H1 (cell line): ENCODE measurements around the gene BIVM. TPM values are rescaled to one million over a fixed set of nuclear protein-coding genes. Genes with fewer than 3 reads are reported as not detected.
A peak's percentile ranks its signal among the peaks of the same experiment; 100 is the strongest.

ENCODE experiments used
- CTCF ChIA-PET: fragments of 300-600 bp; sonication (Branson Sonifier 250); formaldehyde crosslinking; loops from one replicate; lab custom pipeline; 2021; ENCODE audit not compliant: partially characterized antibody; lab: Charles Lee
- POLR2A ChIA-PET: fragments of 300-600 bp; sonication (Branson Sonifier 250); formaldehyde crosslinking; loops from one replicate; lab custom pipeline; 2021; ENCODE audit warnings: inconsistent platforms; ENCODE audit not compliant: partially characterized antibody; lab: Charles Lee
- DNase-seq, 2 experiments: peaks; one replicate each; pipeline versions ENCODE4 v3.0.0 to v3.0.0-alpha.2; 2010 to 2022; ENCODE audit warnings: low spot score in 2 of 2, low read depth in 1 of 2, mixed read lengths in 1 of 2
- FAIRE-seq: peaks from 2 replicates; lab custom pipeline; 2011; peaks lifted over from hg19 to GRCh38; lab: Jason Lieb, UNC
- H2AFZ ChIP-seq: 2 replicates; pipeline ENCODE4 v1.8.1; 2012; ENCODE audit warnings: low read length, inconsistent platforms
- H2AK5ac ChIP-seq: 2 replicates; pipeline ENCODE4 v1.6.1; 2013; ENCODE audit warnings: low read depth, low read length
- H2BK120ac ChIP-seq: replicated peaks from 2 replicates; pipeline ENCODE3; 2013; ENCODE audit warnings: low read depth, low read length, inconsistent platforms
- H2BK12ac ChIP-seq: 2 replicates; pipeline ENCODE4 v1.6.1; 2013; ENCODE audit warnings: low read depth, low read length
- H2BK15ac ChIP-seq: 2 replicates; pipeline ENCODE4 v1.6.1; 2013; ENCODE audit warnings: low read length
- H2BK20ac ChIP-seq: 2 replicates; pipeline ENCODE4 v1.6.1; 2013; ENCODE audit warnings: low read length
- H2BK5ac ChIP-seq: 2 replicates; pipeline ENCODE4 v1.6.1; 2013; ENCODE audit warnings: low read depth, low read length
- H3K14ac ChIP-seq: 2 replicates; pipeline ENCODE4 v1.6.1; 2013; ENCODE audit warnings: inconsistent platforms; ENCODE audit not compliant: insufficient read length
- H3K18ac ChIP-seq: 2 replicates; pipeline ENCODE4 v1.6.1; 2013; ENCODE audit warnings: low read length; ENCODE audit errors: extremely low read depth
- H3K23ac ChIP-seq: 2 replicates; pipeline ENCODE4 v1.6.1; 2013; ENCODE audit warnings: inconsistent platforms; ENCODE audit not compliant: insufficient read length
- H3K23me2 ChIP-seq: 2 replicates; pipeline ENCODE4 v1.6.1; 2013; ENCODE audit warnings: low read depth, low read length
- H3K27ac ChIP-seq: 2 replicates; pipeline ENCODE4 v1.6.1; 2011; ENCODE audit warnings: low read depth, low read length, inconsistent platforms
- H3K27me3 ChIP-seq, 4 experiments: replicated peaks in 1 of 4; 1 replicate in 1 of 4; 2 replicates in 3 of 4; pipeline versions ENCODE4 v1.6.1 to v1.8.1; 2011 to 2013; ENCODE audit warnings: low read length in 3 of 4, mild to moderate bottlenecking in 3 of 4, inconsistent platforms in 2 of 4, mixed read lengths in 2 of 4, moderate library complexity in 1 of 4; ENCODE audit not compliant: control insufficient read depth in 3 of 4, insufficient read depth in 3 of 4; ENCODE audit errors: extremely low read depth in 1 of 4
- H3K36me3 ChIP-seq, 4 experiments: 2 replicates each; pipeline versions ENCODE4 v1.6.1 to v1.8.1; 2011 to 2013; ENCODE audit warnings: mild to moderate bottlenecking in 4 of 4, low read length in 3 of 4, moderate library complexity in 2 of 4, control low read depth in 1 of 4, inconsistent platforms in 1 of 4; ENCODE audit not compliant: insufficient read depth in 4 of 4, control insufficient read depth in 2 of 4
- H3K4ac ChIP-seq: replicated peaks from 2 replicates; pipeline ENCODE3; 2013; ENCODE audit warnings: low read length, low read depth, mixed read lengths, inconsistent platforms; ENCODE audit not compliant: insufficient read length
- H3K4me1 ChIP-seq, 4 experiments: replicated peaks in 1 of 4; 1 replicate in 1 of 4; 2 replicates in 3 of 4; pipeline versions ENCODE4 v1.6.1 to v1.8.1; 2011 to 2013; ENCODE audit warnings: low read length in 3 of 4, inconsistent platforms in 2 of 4, mixed read lengths in 1 of 4; ENCODE audit not compliant: insufficient read depth in 4 of 4, control insufficient read depth in 3 of 4
- H3K4me2 ChIP-seq, 2 experiments: 2 replicates each; pipeline versions ENCODE4 v1.6.1 to v1.8.1; 2011 to 2013; ENCODE audit warnings: low read depth in 2 of 2, low read length in 2 of 2, control low read depth in 1 of 2, inconsistent platforms in 1 of 2, mild to moderate bottlenecking in 1 of 2; ENCODE audit not compliant: insufficient read depth in 1 of 2
- H3K4me3 ChIP-seq, 4 experiments: fragments of 200-600, 300-600 bp in 1 of 4; sonication (generic), shearing (Covaris generic), sonication (Bioruptor Twin) in 1 of 4; 2 replicates each; pipeline versions ENCODE4 v1.5.1 to v1.8.1; 2011 to 2016; ENCODE audit warnings: low read length in 4 of 4, low read depth in 3 of 4, control low read depth in 2 of 4, inconsistent platforms in 2 of 4, mild to moderate bottlenecking in 2 of 4, mixed read lengths in 1 of 4, moderate library complexity in 1 of 4; ENCODE audit not compliant: insufficient read depth in 2 of 4; ENCODE audit errors: extremely low read depth in 1 of 4
- H3K56ac ChIP-seq: replicated peaks from 2 replicates; pipeline ENCODE3; 2013; ENCODE audit warnings: low read depth, mild to moderate bottlenecking, mixed read lengths, low read length, inconsistent platforms; ENCODE audit not compliant: insufficient read length
- H3K79me1 ChIP-seq: 2 replicates; pipeline ENCODE4 v1.6.1; 2013; ENCODE audit warnings: low read depth, low read length, control low read depth
- H3K79me2 ChIP-seq, 2 experiments: 2 replicates each; pipeline versions ENCODE4 v1.6.1 to v1.8.1; 2012 to 2013; ENCODE audit warnings: low read length in 2 of 2, mild to moderate bottlenecking in 2 of 2, inconsistent platforms in 1 of 2; ENCODE audit not compliant: insufficient read depth in 2 of 2, control insufficient read depth in 1 of 2
- H3K9ac ChIP-seq, 4 experiments: replicated peaks in 1 of 4; 1 replicate in 1 of 4; 2 replicates in 3 of 4; pipeline versions ENCODE4 v1.6.1 to v1.8.1; 2011 to 2013; ENCODE audit warnings: low read depth in 3 of 4, low read length in 3 of 4, control low read depth in 2 of 4, mild to moderate bottlenecking in 2 of 4, moderate library complexity in 2 of 4, inconsistent platforms in 1 of 4; ENCODE audit errors: extremely low read depth in 1 of 4
- H3K9me3 ChIP-seq, 2 experiments: 2 replicates each; pipeline versions ENCODE4 v1.6.1 to v1.8.1; 2012 to 2013; ENCODE audit warnings: mild to moderate bottlenecking in 2 of 2, moderate library complexity in 2 of 2, control low read depth in 1 of 2, inconsistent platforms in 1 of 2, low read depth in 1 of 2, low read length in 1 of 2, mixed read lengths in 1 of 2; ENCODE audit not compliant: insufficient read depth in 2 of 2
- H4K20me1 ChIP-seq, 2 experiments: replicated peaks in 1 of 2; 2 replicates each; pipeline versions ENCODE3 to v1.8.1; 2011 to 2013; ENCODE audit warnings: inconsistent platforms in 2 of 2, low read length in 2 of 2, mild to moderate bottlenecking in 1 of 2; ENCODE audit not compliant: insufficient read depth in 2 of 2, control insufficient read depth in 1 of 2
- H4K5ac ChIP-seq: 2 replicates; pipeline ENCODE4 v1.6.1; 2013; ENCODE audit warnings: low read length, low read depth, mixed read lengths, inconsistent platforms; ENCODE audit not compliant: insufficient read length
- H4K8ac ChIP-seq: 2 replicates; pipeline ENCODE4 v1.8.0; 2013; ENCODE audit warnings: mild to moderate bottlenecking, moderate library complexity, low read length, inconsistent platforms; ENCODE audit not compliant: insufficient read depth; ENCODE audit errors: extremely low read depth
- H4K91ac ChIP-seq: replicated peaks from 2 replicates; pipeline ENCODE3; 2013; ENCODE audit warnings: low read length, mixed read lengths, inconsistent platforms; ENCODE audit not compliant: insufficient read length
- BRCA1 ChIP-seq: IDR thresholded peaks from 2 replicates; pipeline ENCODE4 v1.6.1; 2012; ENCODE audit warnings: low read depth, low read length, improper control_type of control experiment
- RNF2 ChIP-seq: fragments of 200-900, 300-1000 bp; sonication (generic); IDR thresholded peaks from 2 replicates; pipeline ENCODE4 v1.7.1; 2016; ENCODE audit warnings: borderline replicate concordance, low read depth, mild to moderate bottlenecking, antibody characterized with exemption, low read length; ENCODE audit not compliant: poor library complexity, severe bottlenecking; ENCODE audit errors: missing control alignments
- WGBS, 2 experiments: shearing (Covaris generic) in 1 of 2; methylation state at CpG; one replicate each; pipeline versions ENCODE4 v1.1.6 to v1.1.7; 2013 to 2015; ENCODE audit warnings: low lambda C conversion rate in 2 of 2, mixed read lengths in 2 of 2, inconsistent platforms in 1 of 2, low coverage in 1 of 2, missing lambda C conversion rate in 1 of 2; ENCODE audit not compliant: insufficient replicate concordance in 2 of 2, insufficient coverage in 1 of 2, insufficient read length in 1 of 2; ENCODE audit errors: extremely low coverage in 1 of 2, missing lambda C conversion rate in 1 of 2; 5-methylcytosine and 5-hydroxymethylcytosine counted together
- polyA plus RNA-seq, 7 experiments: library from polyadenylated mRNA; depleted of rRNA in 3 of 7; stranded (reverse) in 5 of 7; unstranded in 2 of 7; fragments of >200 nt in 5 of 7; fragments of 200-250 nt in 2 of 7; gene quantifications; 1 replicate in 5 of 7; 2 replicates in 1 of 7; 4 replicates in 1 of 7; pipeline versions ENCODE4 v1.2.1 to v1.2.3, GENCODE V29; 2011 to 2013; ENCODE audit warnings: missing spikeins in 2 of 7, mixed read lengths in 2 of 7
- total RNA-seq: library from RNA; stranded (reverse); fragmentation: NEBNext Ultra II Directional; extraction: Animal tissue kit (Norgen Biotek cat#: 25700); gene quantifications from 2 replicates; pipeline ENCODE4 v1.2.1, GENCODE V29; 2021

Gene BIVM
- total and polyA plus RNA-seq, 2 of the 8 experiments (the other 6 are each of a cell fraction or from before 2014, with no cell fraction given): 1.8 to 5.5 TPM

GRCh38 chr13:102774214-102774568 is 24.7 kb upstream of the BIVM start:
- no peak overlapping the region for H2BK5ac ChIP-seq
- H4K20me1 ChIP-seq: peaks cover 0 to 2% of the 10 kb centered on the region in 2 experiments
- DNase-seq: no peak
- H3K4me2 ChIP-seq: peak overlapping the region; percentile 82 to 96
- no peak overlapping the region for H2BK20ac ChIP-seq
- 0 out of 2 replicates have a peak overlapping the region, but pooled peaks have one; percentile 68 for H2BK12ac ChIP-seq
- peaks cover 0 to 18% (median 12%) of the 10 kb centered on the region in 4 experiments; a peak in 5 of 7 replicates for H3K27me3 ChIP-seq
- H3K23ac ChIP-seq: no peak overlapping the region
- H4K5ac ChIP-seq: no peak overlapping the region
- H2AK5ac ChIP-seq: no peak overlapping the region
- H3K27ac ChIP-seq: no peak overlapping the region
- no peak overlapping the region for H2BK15ac ChIP-seq
- no peak overlapping the region for H4K91ac ChIP-seq
- peaks cover 5% of the 10 kb centered on the region for H3K23me2 ChIP-seq
- no peak overlapping the region for H3K4ac ChIP-seq
- no peak overlapping the region for H3K56ac ChIP-seq
- H2BK120ac ChIP-seq: no peak overlapping the region
- peak overlapping the region; percentile 89 for H2AFZ ChIP-seq
- no peak overlapping the region for H3K14ac ChIP-seq
- ChIA-PET POLR2A (interaction anchor here (0.7 to 3.0 kb wide), 9 partner anchors 8 to 178 kb away, joined by 3 to 12 read pairs (median 3); partner anchors contain the start of genes ERCC5 and TPP2), CTCF (interaction anchor here (1.3 to 5.6 kb wide), 4 partner anchors 11 to 183 kb away, joined by 3 to 28 read pairs (median 4); a partner anchor contains a TSS)
- FAIRE-seq: no peak
- peaks cover 0 to 4% of the 10 kb centered on the region in 2 experiments; a peak in 1 of 4 replicates for H3K9me3 ChIP-seq
- TF ChIP-seq RNF2 (peak; percentile 5), BRCA1 (no peak)
- 0 out of 2 replicates have a peak overlapping the region, but pooled peaks have one; percentile 86 for H3K18ac ChIP-seq
- peak overlapping the region; percentile 87 for H4K8ac ChIP-seq
- peak overlapping the region in 1 of 4 experiments; percentile 56; a peak in 2 of 7 replicates for H3K9ac ChIP-seq
- no peaks in the 10 kb centered on the region for H3K79me1 ChIP-seq
- H3K4me1 ChIP-seq: peaks cover 0 to 6% (median 2%) of the 10 kb centered on the region in 4 experiments; a peak in 2 of 7 replicates
- 93% methylated on average over 27 of the region's 27 CpGs; no CpG with 5 or more reads in 1 of the 2 experiments for WGBS, 2 experiments
- no peaks in the 10 kb centered on the region for H3K36me3 ChIP-seq
- peak overlapping the region; percentile 65 to 86 (median 74); a peak in 4 of 8 replicates for H3K4me3 ChIP-seq
- no peaks in the 10 kb centered on the region for H3K79me2 ChIP-seq
